ENCODE results near the gene DHRS7B. TPM values are rescaled to one million over a fixed set of nuclear protein-coding genes. Genes with fewer than 3 reads are reported as not detected.

DHRS7B gene
- total and polyA plus RNA-seq, 11 donors: 20.2 to 45.2 (median 35.7) TPM

DNA sequence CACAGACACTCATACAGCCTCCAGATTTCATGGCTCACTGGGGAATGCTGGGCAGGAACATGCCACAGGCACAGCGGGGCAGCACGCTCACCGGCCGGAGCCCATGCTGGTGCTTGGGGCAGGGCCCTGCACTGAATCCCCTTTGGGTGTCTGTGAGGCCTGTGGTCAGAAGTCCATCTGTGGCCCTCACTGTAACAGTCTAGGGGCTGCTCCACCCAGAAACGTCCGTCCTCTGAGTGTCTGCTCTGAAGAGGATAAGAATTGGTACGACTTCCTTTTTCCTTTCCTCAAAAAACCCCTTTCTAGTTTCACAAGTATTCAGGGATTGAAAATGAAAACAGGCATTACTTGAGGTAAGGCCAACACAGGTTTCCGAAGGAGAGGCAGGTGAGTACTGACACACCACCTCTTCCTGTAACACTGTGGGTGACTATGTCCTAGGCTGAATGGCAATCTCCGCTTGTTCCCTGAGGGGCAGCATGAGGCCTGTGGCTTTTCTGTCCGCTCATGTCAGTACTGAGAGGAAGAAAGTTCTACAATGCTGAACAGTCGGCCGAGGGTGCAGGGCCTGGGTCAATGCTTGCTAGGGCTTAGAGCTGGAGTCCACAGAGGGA, 44.7 kb downstream of the DHRS7B start:
- ATAC-seq: no peak
- TF ChIP-seq, protein P1, sequence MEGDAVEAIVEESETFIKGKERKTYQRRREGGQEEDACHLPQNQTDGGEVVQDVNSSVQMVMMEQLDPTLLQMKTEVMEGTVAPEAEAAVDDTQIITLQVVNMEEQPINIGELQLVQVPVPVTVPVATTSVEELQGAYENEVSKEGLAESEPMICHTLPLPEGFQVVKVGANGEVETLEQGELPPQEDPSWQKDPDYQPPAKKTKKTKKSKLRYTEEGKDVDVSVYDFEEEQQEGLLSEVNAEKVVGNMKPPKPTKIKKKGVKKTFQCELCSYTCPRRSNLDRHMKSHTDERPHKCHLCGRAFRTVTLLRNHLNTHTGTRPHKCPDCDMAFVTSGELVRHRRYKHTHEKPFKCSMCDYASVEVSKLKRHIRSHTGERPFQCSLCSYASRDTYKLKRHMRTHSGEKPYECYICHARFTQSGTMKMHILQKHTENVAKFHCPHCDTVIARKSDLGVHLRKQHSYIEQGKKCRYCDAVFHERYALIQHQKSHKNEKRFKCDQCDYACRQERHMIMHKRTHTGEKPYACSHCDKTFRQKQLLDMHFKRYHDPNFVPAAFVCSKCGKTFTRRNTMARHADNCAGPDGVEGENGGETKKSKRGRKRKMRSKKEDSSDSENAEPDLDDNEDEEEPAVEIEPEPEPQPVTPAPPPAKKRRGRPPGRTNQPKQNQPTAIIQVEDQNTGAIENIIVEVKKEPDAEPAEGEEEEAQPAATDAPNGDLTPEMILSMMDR (IDR thresholded peaks at IDR 0.05): no peak
- no peak for TF ChIP-seq POLR2A (IDR thresholded peaks at IDR 0.05)
- intact Hi-C loops (cut with DNase I): loop anchor here in 2 of 10 donors (2.0 to 5.0 kb wide), 2 partner anchors 41 kb away; partner anchors contain the start of gene TMEM11 (in 1 of the 2)
- Histone ChIP-seq H3K27me3 (no peaks in the 10 kb centered on the region), H3K4me1 (peaks cover 0 to 67% (median 45%) of the 10 kb centered on the region in 12 donors), H3K36me3 (peaks cover 0 to 32% (median 11%) of the 10 kb centered on the region in 9 donors), H3K4me3 (no peak overlapping the region), H3K27ac (peak overlapping the region in 7 of 12 donors; percentile 14 to 64 (median 31)), H3K9me3 (no peaks in the 10 kb centered on the region)
- whole genome bisulfite sequencing, 4 donors: 84 to 89% (median 85%) methylated on average over 12 of the region's 12 CpGs
- DNase-seq: no peak

GRCh38 chr17:21171970-21172510, 45.3 kb downstream of the DHRS7B start:
- 76 to 94% (median 89%) methylated on average over 11 to 17 of the region's 17 CpGs for WGBS, 4 donors
- Histone ChIP-seq H3K4me1 (peaks cover 0 to 62% (median 41%) of the 10 kb centered on the region in 12 donors), H3K4me3 (no peak overlapping the region), H3K36me3 (peaks cover 0 to 32% (median 11%) of the 10 kb centered on the region in 9 donors), H3K27me3 (no peaks in the 10 kb centered on the region), H3K9me3 (no peaks in the 10 kb centered on the region), H3K27ac (peak overlapping the region in 4 of 12 donors; percentile 6 to 64 (median 38))
- no peak for DNase-seq
- TF ChIP-seq POLR2A (IDR thresholded peaks at IDR 0.05): no peak
- TF ChIP-seq, protein P1 (IDR thresholded peaks at IDR 0.05): no peak
- intact Hi-C loops (cut with DNase I): loop anchor here in 2 of 10 donors (2.0 to 5.0 kb wide), 2 partner anchors 40 to 41 kb away; partner anchors contain the start of gene TMEM11 (in 1 of the 2)
- no peak for ATAC-seq

GRCh38 chr17:21172846-21173245, 46.1 kb downstream of the DHRS7B start:
- TF ChIP-seq, protein P1 (IDR thresholded peaks at IDR 0.05): no peak
- no peak for TF ChIP-seq POLR2A (IDR thresholded peaks at IDR 0.05)

DNA sequence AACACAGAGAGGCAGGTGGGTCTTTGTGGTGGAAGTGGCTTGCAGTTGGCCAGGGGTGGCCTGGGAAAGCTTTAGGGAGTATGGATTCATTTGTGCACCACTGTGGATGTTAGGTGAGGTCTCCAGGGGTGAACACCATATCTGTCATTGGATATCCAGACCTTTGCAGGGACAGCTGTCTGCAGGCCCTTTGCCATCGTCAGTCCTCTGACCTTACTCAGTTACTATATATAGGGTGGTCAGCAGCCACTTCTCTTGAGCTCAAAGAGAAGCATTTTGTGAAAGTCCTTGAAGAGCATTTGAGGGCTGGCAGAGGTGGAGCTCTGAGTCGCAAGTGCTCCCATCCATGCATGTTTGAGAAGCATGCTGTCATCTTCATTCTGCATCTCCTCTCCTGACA, 46.8 kb downstream of the DHRS7B start:
- WGBS, 4 donors: 49 to 75% (median 58%) methylated on average over 2 of the region's 2 CpGs
- no peaks in the 10 kb centered on the region for H3K27me3 ChIP-seq
- no peaks in the 10 kb centered on the region for H3K9me3 ChIP-seq
- no peak for DNase-seq
- H3K27ac ChIP-seq: peak overlapping the region in 10 of 12 donors; percentile 14 to 64 (median 38)
- TF ChIP-seq POLR2A (IDR thresholded peaks at IDR 0.05): no peak
- TF ChIP-seq, protein P1 (IDR thresholded peaks at IDR 0.05): no peak
- no peak overlapping the region for H3K4me3 ChIP-seq
- peak; percentile 47 to 64 (median 49) for ATAC-seq
- intact Hi-C loops (cut with DNase I): loop anchor here in 1 of 10 donors (5.0 kb wide), 1 partner anchor 39 kb away; the partner anchor contains the start of gene TMEM11
- peaks cover 0 to 32% (median 11%) of the 10 kb centered on the region in 9 donors for H3K36me3 ChIP-seq
- H3K4me1 ChIP-seq: peaks cover 0 to 49% (median 33%) of the 10 kb centered on the region in 12 donors

More at GRCh38 chr17:21172846-21173245, 46.1 kb downstream of the DHRS7B start:
- Histone ChIP-seq H3K27me3 (no peaks in the 10 kb centered on the region), H3K36me3 (peaks cover 0 to 32% (median 11%) of the 10 kb centered on the region in 9 donors), H3K27ac (peak overlapping the region in 3 of 12 donors; percentile 14 to 64 (median 15)), H3K4me3 (no peak overlapping the region), H3K4me1 (peaks cover 0 to 56% (median 35%) of the 10 kb centered on the region in 12 donors), H3K9me3 (no peaks in the 10 kb centered on the region)
- intact Hi-C loops (cut with DNase I): loop anchor here in 1 of 10 donors (5.0 kb wide), 1 partner anchor 39 kb away; the partner anchor contains the start of gene TMEM11
- WGBS, 4 donors: 94 to 97% (median 97%) methylated on average over 6 of the region's 6 CpGs
- DNase-seq: no peak
- no peak for ATAC-seq

Measured in heart left ventricle (tissue), 16 donors.